Myocyte (in vitro differentiated cells): Measurements from ENCODE around the gene AQP2. TPM values are rescaled to one million over a fixed set of nuclear protein-coding genes. Genes with fewer than 3 reads are reported as not detected.
A peak's percentile ranks its signal among the peaks of the same experiment; 100 is the strongest.

Experiments used
- DNase-seq: peaks from one replicate; pipeline ENCODE4 v3.0.0-alpha.2; 2012; ENCODE audit warnings: low read depth
- total RNA-seq: library from RNA; depleted of rRNA; stranded (reverse); fragments of >200 nt; gene quantifications from 2 replicates; pipeline ENCODE4 v1.2.3, GENCODE V29; 2014

Gene AQP2
- total RNA-seq, 1 donor from 2014 or later: not detected

- DNase-seq: no peak
These were observed 4.6 kb downstream of the AQP2 start for GRCh38 chr12:49954863-49955830.

GRCh38 chr12:49955899-49956662 is 5.5 kb downstream of the AQP2 start:
- DNase-seq: no peak

- no peak for DNase-seq
These were observed 6.4 kb downstream of the AQP2 start for GRCh38 chr12:49956663-49957569.

GRCh38 chr12:49957570-49957967 is 7.0 kb downstream of the AQP2 start:
- no peak for DNase-seq

GRCh38 chr12:49959685-49960473 is 9.3 kb downstream of the AQP2 start:
- peak; percentile 92 for DNase-seq

- DNase-seq: no peak
These were observed 10.1 kb downstream of the AQP2 start for GRCh38 chr12:49960474-49961110.

- no peak for DNase-seq
These were observed 10.8 kb downstream of the AQP2 start, which contains the start of gene AQP5 for GRCh38 chr12:49961111-49961922. Gene AQP5, plus strand, starts transcription at chr12:49961872. Its CDS starts 146 bp downstream, at chr12:49962018.

- DNase-seq: no peak
These were observed 11.6 kb downstream of the AQP2 start for GRCh38 chr12:49961993-49962764.

- peak; percentile 93 for DNase-seq
These were observed 12.6 kb downstream of the AQP2 start for GRCh38 chr12:49962861-49963765.

- DNase-seq: no peak
These were observed 13.7 kb downstream of the AQP2 start for GRCh38 chr12:49963976-49964815.

GRCh38 chr12:49964849-49965624 is 14.5 kb downstream of the AQP2 start:
- no peak for DNase-seq

GRCh38 chr12:49965836-49966235 is 15.3 kb downstream of the AQP2 start:
- DNase-seq: no peak

- no peak for DNase-seq
These were observed 16.0 kb downstream of the AQP2 start for GRCh38 chr12:49966511-49967041.

- DNase-seq: peak; percentile 82
These were observed 16.7 kb downstream of the AQP2 start for GRCh38 chr12:49967042-49967776.
